ENCODE data around the gene GPC6. TPM values are rescaled to one million over a fixed set of nuclear protein-coding genes. Genes with fewer than 3 reads are reported as not detected.
"Not testable (repeated sequence)": the region's sequence is repeated elsewhere in the genome, so short reads cannot be mapped to it uniquely, and the experiment has no call there.

GPC6 gene
- total RNA-seq, 1 experiment from 2014 or later, result 5.1 TPM

- DNase-seq (ENCODE audit: low spot score), result no peak
These were observed 1065.7 kb downstream of the GPC6 start for GRCh38 chr13:94292323-94292640.

- no peak for DNase-seq (ENCODE audit: low spot score)
These were observed 1069.9 kb downstream of the GPC6 start for GRCh38 chr13:94296471-94296870.

- no peak for DNase-seq (ENCODE audit: low spot score)
These were observed 1071.7 kb downstream of the GPC6 start for GRCh38 chr13:94298346-94298745.

- no peak for DNase-seq (ENCODE audit: low spot score)
These were observed 1073.8 kb downstream of the GPC6 start for GRCh38 chr13:94300401-94300800.

GRCh38 chr13:94301487-94301886 is 1074.9 kb downstream of the GPC6 start:
- DNase-seq (ENCODE audit: low spot score), result no peak

- DNase-seq (ENCODE audit: low spot score), result not testable (repeated sequence)
These were observed 1076.4 kb downstream of the GPC6 start for GRCh38 chr13:94302847-94303565.

GRCh38 chr13:94303644-94304174 is 1077.1 kb downstream of the GPC6 start:
- no peak for DNase-seq (ENCODE audit: low spot score)

- DNase-seq (ENCODE audit: low spot score), result no peak
These were observed 1078.4 kb downstream of the GPC6 start for GRCh38 chr13:94305033-94305432.

- peak; percentile 55 for DNase-seq (ENCODE audit: low spot score)
These were observed 1078.9 kb downstream of the GPC6 start for GRCh38 chr13:94305463-94305862.

- DNase-seq (ENCODE audit: low spot score), result no peak
These were observed 1079.3 kb downstream of the GPC6 start for GRCh38 chr13:94305934-94306333.

GRCh38 chr13:94308832-94309231 is 1082.2 kb downstream of the GPC6 start:
- DNase-seq (ENCODE audit: low spot score), result no peak

GRCh38 chr13:94309576-94309975 is 1083.0 kb downstream of the GPC6 start:
- peak; percentile 29 for DNase-seq (ENCODE audit: low spot score)

- DNase-seq (ENCODE audit: low spot score), result peak; percentile 95
These were observed 1083.6 kb downstream of the GPC6 start for GRCh38 chr13:94309997-94310855.

- peak; percentile 53 for DNase-seq (ENCODE audit: low spot score)
These were observed 1085.3 kb downstream of the GPC6 start for GRCh38 chr13:94311893-94312292.

GRCh38 chr13:94312511-94313216 is 1086.1 kb downstream of the GPC6 start:
- no peak for DNase-seq (ENCODE audit: low spot score)

- no peak for DNase-seq (ENCODE audit: low spot score)
These were observed 1086.8 kb downstream of the GPC6 start for GRCh38 chr13:94313321-94313910.

GRCh38 chr13:94313926-94314325 is 1087.3 kb downstream of the GPC6 start:
- DNase-seq (ENCODE audit: low spot score), result no peak

- DNase-seq (ENCODE audit: low spot score), result peak; percentile 21
These were observed 1088.6 kb downstream of the GPC6 start for GRCh38 chr13:94315188-94315587.

GRCh38 chr13:94317063-94317491 is 1090.5 kb downstream of the GPC6 start:
- DNase-seq (ENCODE audit: low spot score), result no peak

- DNase-seq (ENCODE audit: low spot score), result no peak
These were observed 1091.8 kb downstream of the GPC6 start for GRCh38 chr13:94318418-94318817.

- DNase-seq (ENCODE audit: low spot score), result no peak
These were observed 1092.9 kb downstream of the GPC6 start for GRCh38 chr13:94319501-94319900.

Measured in A172 (cell line).